Common myeloid progenitor, CD34-positive (primary cell): Measurements from ENCODE around the gene ZPLD1.

Experiments used
- CTCF ChIA-PET: fragments of 350-600 bp; sonication (Branson Sonifier 250); formaldehyde crosslinking; loops from one replicate; lab custom pipeline; 2021; ENCODE audit warnings: antibody characterized with exemption; lab: Charles Lee
- POLR2A ChIA-PET: fragments of 350-600 bp; sonication (Branson Sonifier 250); formaldehyde crosslinking; loops from one replicate; lab custom pipeline; 2021; ENCODE audit warnings: antibody characterized with exemption; lab: Charles Lee
- DNase-seq, 3 donors: peaks; one replicate each; pipeline versions ENCODE4 v3.0.0 to v3.0.0-alpha.2; 2013
- H3K27ac ChIP-seq, 2 experiments: 1 replicate in 1 of 2; 2 replicates in 1 of 2; pipeline ENCODE4 v1.7.0; 2013; ENCODE audit warnings: inconsistent platforms in 2 of 2, low read length in 2 of 2, mild to moderate bottlenecking in 2 of 2, low read depth in 1 of 2, moderate library complexity in 1 of 2; ENCODE audit not compliant: severe bottlenecking in 2 of 2, insufficient read depth in 1 of 2, poor library complexity in 1 of 2
- H3K27me3 ChIP-seq, 5 experiments: replicated peaks in 2 of 5; 1 replicate in 3 of 5; 2 replicates in 2 of 5; pipeline versions ENCODE4 v1.6.1 to v1.7.0; 2013; ENCODE audit warnings: low read length in 4 of 5, mild to moderate bottlenecking in 2 of 5, moderate library complexity in 2 of 5, inconsistent platforms in 1 of 5; ENCODE audit not compliant: insufficient read depth in 5 of 5, control insufficient read depth in 4 of 5
- H3K36me3 ChIP-seq, 4 experiments: 1 replicate in 2 of 4; 2 replicates in 2 of 4; pipeline versions ENCODE4 v1.6.1 to v1.7.0; 2013; ENCODE audit warnings: low read length in 3 of 4, control low read depth in 1 of 4, mild to moderate bottlenecking in 1 of 4; ENCODE audit not compliant: control insufficient read depth in 4 of 4, insufficient read depth in 4 of 4
- H3K4me1 ChIP-seq, 4 experiments: 1 replicate in 3 of 4; 2 replicates in 1 of 4; pipeline versions ENCODE4 v1.6.1 to v1.7.1; 2013; ENCODE audit warnings: low read length in 3 of 4, mild to moderate bottlenecking in 3 of 4, control low read depth in 1 of 4, inconsistent platforms in 1 of 4, moderate library complexity in 1 of 4; ENCODE audit not compliant: control insufficient read depth in 4 of 4, insufficient read depth in 4 of 4; ENCODE audit errors: control extremely low read depth in 1 of 4
- H3K4me3 ChIP-seq, 7 experiments: 1 replicate in 4 of 7; 2 replicates in 3 of 7; pipeline versions ENCODE4 v1.5.1 to v1.7.0; 2013; ENCODE audit warnings: mild to moderate bottlenecking in 7 of 7, low read length in 6 of 7, moderate library complexity in 6 of 7, inconsistent platforms in 2 of 7, low read depth in 2 of 7, control low read depth in 1 of 7; ENCODE audit not compliant: insufficient read depth in 4 of 7, control insufficient read depth in 1 of 7; ENCODE audit errors: extremely low read depth in 1 of 7
- H3K9me3 ChIP-seq, 5 experiments: 1 replicate in 4 of 5; 2 replicates in 1 of 5; pipeline versions ENCODE4 v1.6.1 to v1.7.1; 2013; ENCODE audit warnings: low read length in 4 of 5, mild to moderate bottlenecking in 2 of 5, inconsistent platforms in 1 of 5, low read depth in 1 of 5, moderate library complexity in 1 of 5; ENCODE audit not compliant: control insufficient read depth in 4 of 5, insufficient read depth in 2 of 5; ENCODE audit errors: control extremely low read depth in 1 of 5
- WGBS: methylation state at CpG from one replicate; pipeline ENCODE4 v1.1.5; 2013; ENCODE audit not compliant: insufficient coverage; 5-methylcytosine and 5-hydroxymethylcytosine counted together

The ZPLD1 gene

GRCh38 chr3:102400142-102400541 lies 34.7 kb upstream of the ZPLD1 start:
- H3K27me3 ChIP-seq: no peaks in the 10 kb centered on the region
- ChIA-PET POLR2A (interaction anchor here (0.7 kb wide), 1 partner anchor 59 kb away, joined by 3 read pairs; no protein-coding TSS in a partner anchor), CTCF (interaction anchor here (0.9 kb wide), 1 partner anchor 15 kb away, joined by 3 read pairs; no protein-coding TSS in a partner anchor)
- 100% methylated on average over 5 of the region's 5 CpGs for WGBS
- H3K27ac ChIP-seq: no peak overlapping the region
- no peaks in the 10 kb centered on the region for H3K4me1 ChIP-seq
- no peak for DNase-seq
- H3K36me3 ChIP-seq: no peaks in the 10 kb centered on the region
- H3K4me3 ChIP-seq: no peak overlapping the region
- H3K9me3 ChIP-seq: no peaks in the 10 kb centered on the region

DNA sequence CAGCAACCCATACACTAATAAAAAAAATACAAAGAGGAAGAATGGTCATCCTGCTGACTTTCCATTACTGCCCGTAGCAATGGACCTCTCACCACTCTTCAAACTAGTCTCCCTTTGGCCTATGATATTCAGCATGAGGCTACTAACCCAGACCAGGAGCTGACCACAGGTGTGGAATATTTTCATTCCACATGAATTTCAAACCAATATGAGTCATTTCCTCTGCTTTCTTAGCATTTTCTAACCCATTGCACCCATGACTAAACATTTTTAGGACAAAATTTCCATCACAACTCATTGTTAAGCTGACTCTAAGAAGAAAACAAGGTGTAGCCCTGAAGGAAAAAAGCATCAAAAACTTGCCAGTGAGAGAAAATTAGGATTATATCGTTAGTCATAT lies 34.0 kb upstream of the ZPLD1 start:
- ChIA-PET CTCF (interaction anchor here (1.0 to 1.5 kb wide), 2 partner anchors 10 to 14 kb away, joined by 3 read pairs; no protein-coding TSS in a partner anchor), POLR2A (no interaction called here)
- no peak for DNase-seq
- H3K4me1 ChIP-seq: no peaks in the 10 kb centered on the region
- no peaks in the 10 kb centered on the region for H3K27me3 ChIP-seq
- no peak overlapping the region for H3K4me3 ChIP-seq
- 100% methylated on average over 1 of the region's 2 CpGs for WGBS
- no peaks in the 10 kb centered on the region for H3K9me3 ChIP-seq
- no peaks in the 10 kb centered on the region for H3K36me3 ChIP-seq
- H3K27ac ChIP-seq: no peak overlapping the region

DNA sequence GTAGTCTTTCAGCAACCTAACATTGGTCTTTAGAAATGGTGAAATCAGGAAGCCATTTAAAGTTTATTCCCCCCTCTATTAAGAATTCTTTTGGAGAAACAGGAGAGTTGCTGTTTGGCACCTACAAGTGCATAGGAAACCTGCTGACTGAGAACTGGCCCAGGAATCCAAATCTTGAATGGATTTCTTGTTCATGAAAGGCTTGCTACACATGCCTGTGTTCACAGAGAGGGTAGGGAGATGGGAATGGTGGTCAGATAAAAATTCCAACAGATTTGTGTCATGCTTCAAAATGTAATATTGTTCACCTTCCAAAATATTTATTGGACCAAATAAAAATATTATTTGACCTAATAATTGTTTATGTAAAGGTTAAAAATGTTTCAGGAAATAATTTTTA lies 24.2 kb upstream of the ZPLD1 start:
- DNase-seq: no peak
- no peaks in the 10 kb centered on the region for H3K4me1 ChIP-seq
- H3K4me3 ChIP-seq: no peak overlapping the region
- ChIA-PET POLR2A (no interaction called here), CTCF (no interaction called here)
- H3K36me3 ChIP-seq: no peaks in the 10 kb centered on the region
- no peak overlapping the region for H3K27ac ChIP-seq
- H3K9me3 ChIP-seq: no peaks in the 10 kb centered on the region
- peaks cover 0 to 2% (median 0%) of the 10 kb centered on the region in 5 experiments for H3K27me3 ChIP-seq

DNA sequence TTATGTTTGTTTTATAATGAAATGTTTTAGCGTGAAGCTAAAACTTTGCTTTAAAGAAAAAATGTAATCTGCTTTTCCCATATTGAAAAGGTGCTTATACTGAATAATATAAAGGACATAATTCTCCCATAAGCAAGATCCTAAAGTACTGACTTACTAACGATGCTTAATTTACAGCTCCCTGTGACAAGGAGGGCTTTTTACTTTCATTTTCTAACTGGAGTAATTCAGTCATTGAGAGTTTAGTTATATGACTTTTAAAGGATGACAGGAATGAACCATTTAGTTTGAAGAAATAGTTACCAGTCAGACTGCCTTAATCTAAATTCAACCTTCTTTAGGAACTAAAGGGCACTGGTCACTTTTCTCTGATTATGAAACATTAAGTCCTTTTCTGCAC lies 19.3 kb upstream of the ZPLD1 start:
- Histone ChIP-seq H3K4me1 (no peaks in the 10 kb centered on the region), H3K27me3 (no peaks in the 10 kb centered on the region), H3K36me3 (no peaks in the 10 kb centered on the region), H3K9me3 (no peaks in the 10 kb centered on the region), H3K27ac (peak overlapping the region; percentile 15 to 21), H3K4me3 (peak overlapping the region in 2 of 7 experiments; percentile 32 to 53)
- POLR2A ChIA-PET: no interaction called here
- no CpG with 5 or more reads among the region's 2 CpGs for WGBS
- peak in 2 of 3 donors; percentile 25 for DNase-seq
- CTCF ChIA-PET: interaction anchor here (0.8 to 1.3 kb wide), 2 partner anchors 14 to 16 kb away, joined by 3 read pairs; no protein-coding TSS in a partner anchor

GRCh38 chr3:102419786-102420185 lies 15.0 kb upstream of the ZPLD1 start:
- H3K27ac ChIP-seq: no peak overlapping the region
- ChIA-PET CTCF (no interaction called here), POLR2A (no interaction called here)
- no peaks in the 10 kb centered on the region for H3K27me3 ChIP-seq
- no peaks in the 10 kb centered on the region for H3K36me3 ChIP-seq
- H3K9me3 ChIP-seq: no peaks in the 10 kb centered on the region
- H3K4me3 ChIP-seq: no peak overlapping the region
- no peak for DNase-seq
- no peaks in the 10 kb centered on the region for H3K4me1 ChIP-seq

- no peaks in the 10 kb centered on the region for H3K36me3 ChIP-seq
- POLR2A ChIA-PET: no interaction called here
- no peaks in the 10 kb centered on the region for H3K9me3 ChIP-seq
- H3K27ac ChIP-seq: no peak overlapping the region
- DNase-seq: no peak
- H3K4me3 ChIP-seq: no peak overlapping the region
- H3K4me1 ChIP-seq: no peaks in the 10 kb centered on the region
- peaks cover 0 to 2% (median 0%) of the 10 kb centered on the region in 5 experiments for H3K27me3 ChIP-seq
- WGBS: 80% methylated on average over 1 of the region's 1 CpG
- CTCF ChIA-PET: no interaction called here
Measured at GRCh38 chr3:102441832-102442231, 7.0 kb downstream of the ZPLD1 start.

GRCh38 chr3:102443021-102443420 lies 8.2 kb downstream of the ZPLD1 start:
- Histone ChIP-seq H3K4me1 (no peaks in the 10 kb centered on the region), H3K4me3 (no peak overlapping the region)
- CTCF ChIA-PET: no interaction called here

More at GRCh38 chr3:102443021-102443420, 8.2 kb downstream of the ZPLD1 start:
- POLR2A ChIA-PET: no interaction called here
- no peak for DNase-seq
- Histone ChIP-seq H3K9me3 (no peaks in the 10 kb centered on the region), H3K27me3 (peaks cover 0 to 2% (median 0%) of the 10 kb centered on the region in 5 experiments), H3K36me3 (no peaks in the 10 kb centered on the region), H3K27ac (no peak overlapping the region)
- 83% methylated on average over 1 of the region's 2 CpGs for WGBS
